K562 (cell line): ENCODE results near the gene UBXN10. TPM values are rescaled to one million over a fixed set of nuclear protein-coding genes. Genes with fewer than 3 reads are reported as not detected.

Source experiments
- ATAC-seq: fragments of 200-7000 bp; cut with Tn5 transposase; 3 replicates; pipeline ENCODE4 v1.9.1; 2020; ENCODE audit warnings: moderate library complexity
- BruUV-seq: library from RNA; stranded (reverse); fragments of 400-500 nt; replicated peaks from 2 replicates; lab custom pipeline; 2021; lab: Mats Ljungman, UMichigan
- CTCF ChIA-PET: fragments of 300-600 bp; formaldehyde crosslinking; extraction: SDS; loops from one replicate; lab custom pipeline; 2021; ENCODE audit warnings: low intra/inter-chr PET ratio; lab: Yijun Ruan, JAX
- POLR2A ChIA-PET: fragments of 300-600, 350-650 bp; sonication (Branson Sonifier 250); formaldehyde crosslinking; extraction: SDS; loops from one replicate; lab custom pipeline; 2021; ENCODE audit warnings: antibody characterized with exemption, inconsistent platforms; lab: Yijun Ruan, JAX
- DNase-seq, 4 experiments: peaks; one replicate each; pipeline versions ENCODE4 v3.0.0 to v3.0.0-alpha.2; 2011 to 2018; ENCODE audit warnings: low spot score in 3 of 4, mixed read lengths in 3 of 4; ENCODE audit errors: extremely low read depth in 1 of 4
- FAIRE-seq: peaks from 2 replicates; lab custom pipeline; 2011; peaks lifted over from hg19 to GRCh38; lab: Jason Lieb, UNC
- H2AFZ ChIP-seq: 2 replicates; pipeline ENCODE4 v1.6.0; 2011; ENCODE audit warnings: low read depth, low read length, control low read depth, inconsistent platforms
- H3K27ac ChIP-seq: fragments of 200-600 bp; 3 replicates; pipeline ENCODE4 v1.8.0; 2011; ENCODE audit warnings: low read depth, mild to moderate bottlenecking, control low read depth, inconsistent platforms, low read length, moderate library complexity, mixed read lengths; ENCODE audit errors: extremely low read depth
- H3K27me3 ChIP-seq, 2 experiments: fragments of 300-600 bp in 1 of 2; 2 replicates in 1 of 2; 3 replicates in 1 of 2; pipeline versions ENCODE4 v1.6.0 to v1.8.0; 2011; ENCODE audit warnings: inconsistent platforms in 2 of 2, low read length in 2 of 2, mild to moderate bottlenecking in 1 of 2, mixed read lengths in 1 of 2, moderate library complexity in 1 of 2; ENCODE audit not compliant: control insufficient read depth in 2 of 2, insufficient read depth in 2 of 2
- H3K36me3 ChIP-seq: fragments of 300-600 bp; 3 replicates; pipeline ENCODE4 v1.8.0; 2011; ENCODE audit warnings: mild to moderate bottlenecking, low read length, inconsistent platforms; ENCODE audit not compliant: control insufficient read depth, insufficient read depth
- H3K4me1 ChIP-seq, 2 experiments: fragments of 200-600 bp in 1 of 2; replicated peaks in 1 of 2; 2 replicates in 1 of 2; 3 replicates in 1 of 2; pipeline versions ENCODE4 v1.5.1 to v1.8.0; 2011; ENCODE audit warnings: inconsistent platforms in 2 of 2, low read length in 2 of 2, mild to moderate bottlenecking in 1 of 2, mixed read lengths in 1 of 2, moderate library complexity in 1 of 2; ENCODE audit not compliant: control insufficient read depth in 2 of 2, insufficient read depth in 2 of 2
- H3K4me2 ChIP-seq: 2 replicates; pipeline ENCODE4 v1.6.1; 2011; ENCODE audit warnings: low read length, control low read depth, inconsistent platforms, mixed read lengths; ENCODE audit not compliant: insufficient read depth
- H3K4me3 ChIP-seq: fragments of 200-600 bp; sonication (generic), shearing (Covaris generic); 2 replicates; pipeline ENCODE4 v1.5.1; 2016; ENCODE audit warnings: control low read depth, inconsistent platforms
- H3K79me2 ChIP-seq: fragments of 200-600 bp; 3 replicates; pipeline ENCODE4 v1.8.0; 2011; ENCODE audit warnings: low read length, inconsistent platforms; ENCODE audit not compliant: control insufficient read depth, insufficient read depth
- H3K9ac ChIP-seq, 2 experiments: 2 replicates each; pipeline versions ENCODE4 v1.6.0 to v1.6.1; 2011; ENCODE audit warnings: low read depth in 2 of 2, low read length in 2 of 2, control low read depth in 1 of 2, inconsistent platforms in 1 of 2, mild to moderate bottlenecking in 1 of 2, mixed read lengths in 1 of 2; ENCODE audit not compliant: insufficient read depth in 1 of 2
- H3K9me1 ChIP-seq: one replicate; pipeline ENCODE4 v1.6.0; 2011; ENCODE audit warnings: inconsistent platforms, mild to moderate bottlenecking, low read length, moderate library complexity; ENCODE audit not compliant: control insufficient read depth, insufficient read depth
- H3K9me3 ChIP-seq: replicated peaks from 2 replicates; pipeline ENCODE4 v1.5.1; 2011; ENCODE audit warnings: low read depth, low read length, inconsistent platforms; ENCODE audit not compliant: control insufficient read depth, insufficient read depth
- H4K20me1 ChIP-seq: replicated peaks from 2 replicates; pipeline ENCODE4 v1.6.1; 2011; ENCODE audit warnings: low read length, inconsistent platforms, mixed read lengths; ENCODE audit not compliant: control insufficient read depth, insufficient read depth
- CUX1 ChIP-seq: fragments of 200-800 bp; sonication (Bioruptor generic); IDR thresholded peaks from 2 replicates; pipeline ENCODE4 v1.6.1; 2016; ENCODE audit warnings: missing genetic modification characterization, missing compliant biosample characterization
- EHMT2 ChIP-seq: fragments of 450-650 bp; IDR thresholded peaks from 2 replicates; pipeline ENCODE4 v1.6.1; 2018; ENCODE audit warnings: antibody characterized with exemption
- KLF10 ChIP-seq: fragments of 250-450 bp; sonication (Bioruptor Pico); IDR thresholded peaks from 2 replicates; pipeline ENCODE4 v1.6.1; 2021; ENCODE audit warnings: matching md5 sums
- PHTF2 ChIP-seq: fragments of 250-450 bp; sonication (Bioruptor Pico); IDR thresholded peaks from 2 replicates; pipeline ENCODE4 v1.5.0; 2021; ENCODE audit warnings: mild to moderate bottlenecking
- POLR2B ChIP-seq: fragments of 450-650 bp; IDR thresholded peaks from 2 replicates; pipeline ENCODE4 v1.6.1; 2018; ENCODE audit warnings: low read depth; ENCODE audit not compliant: partially characterized antibody
- ZNF217 ChIP-seq: sonication (generic); formaldehyde crosslinking; IDR thresholded peaks from 2 replicates; pipeline ENCODE4 v1.8.0; 2022; ENCODE audit warnings: mild to moderate bottlenecking, missing genetic modification reagents
- ZNF507 ChIP-seq: conservative IDR thresholded peaks from 2 replicates; pipeline ENCODE4 v1.6.1; 2017; ENCODE audit warnings: missing genetic modification characterization, missing compliant biosample characterization
- WGBS: fragments of 100-300 bp; shearing (Covaris generic); methylation state at CpG from one replicate; pipeline ENCODE4 v1.1.6; 2016; ENCODE audit warnings: low coverage, mixed read lengths; ENCODE audit not compliant: insufficient coverage; ENCODE audit errors: missing lambda C conversion rate; 5-methylcytosine and 5-hydroxymethylcytosine counted together
- in situ Hi-C: fragments of 300-500 bp; cut with MboI; formaldehyde crosslinking; loops from 4 replicates; pipeline ENCODE4 v1.15.0; 2018; ENCODE audit warnings: inconsistent platforms, mixed read lengths
- intact Hi-C: fragments of 100-400 bp; cut with micrococcal nuclease; formaldehyde crosslinking; loops from 2 replicates; pipeline ENCODE4 v1.14.2; 2022
- polyA plus RNA-seq, 8 experiments: library from polyadenylated mRNA; depleted of rRNA in 4 of 8; stranded (reverse) in 5 of 8; unstranded in 3 of 8; fragments of >200 nt; fragmentation: Nextera tagmentation in 2 of 8; fragmentation: Illumina TruSeq in 1 of 8; extraction: Ambion mirVana in 2 of 8; extraction: Trizol in 1 of 8; gene quantifications; 2 replicates each; pipeline versions ENCODE4 v1.2.1 to v1.2.3, GENCODE V29; 2011 to 2014; ENCODE audit warnings: inconsistent platforms in 1 of 8, missing spikeins in 1 of 8
- total RNA-seq, 7 experiments: library from RNA; depleted of rRNA in 6 of 7; stranded (reverse); fragments of >200 nt in 6 of 7; fragmentation: Illumina TruSeq in 2 of 7; extraction: Trizol in 2 of 7; gene quantifications; 2 replicates each; pipeline versions ENCODE4 v1.2.1 to v1.2.3, GENCODE V29; 2011 to 2021; ENCODE audit warnings: low replicate concordance in 1 of 7

Gene UBXN10
- total and polyA plus RNA-seq, 9 of the 15 experiments (the other 6 are each of a cell fraction or from before 2014, with no cell fraction given) = 10.7 to 17.7 (median 13.6) TPM

GRCh38 chr1:20142001-20142710 lies 43.7 kb upstream of the UBXN10 start (continued):
- TF ChIP-seq CUX1 (CRISPR knock-in tag) (no peak), POLR2B (no peak)

GRCh38 chr1:20143318-20143717 lies 42.6 kb upstream of the UBXN10 start:
- Histone ChIP-seq H3K27me3 (peaks cover 6 to 77% of the 10 kb centered on the region in 2 experiments; a peak in 4 of 5 replicates), H3K79me2 (no peaks in the 10 kb centered on the region), H3K4me3 (no peak overlapping the region), H3K27ac (no peak overlapping the region), H3K36me3 (no peaks in the 10 kb centered on the region), H3K4me1 (peaks cover 0 to 3% of the 10 kb centered on the region in 2 experiments; a peak in 1 of 5 replicates), H4K20me1 (no peaks in the 10 kb centered on the region; the same call in 1 of the 2 replicates)
- no peak for FAIRE-seq
- CTCF ChIA-PET = no interaction called here
- no peak for TF ChIP-seq ZNF217
- TF ChIP-seq EHMT2 = no peak
- TF ChIP-seq PHTF2 = no peak
- TF ChIP-seq ZNF507 (tag) = no peak
- TF ChIP-seq KLF10 (CRISPR knock-in tag) = no peak
- TF ChIP-seq, all 486 proteins: peak for 0
- Histone ChIP-seq H2AFZ (no peak overlapping the region), H3K9me3 (no peaks in the 10 kb centered on the region), H3K9me1 (no peaks in the 10 kb centered on the region), H3K9ac (no peak overlapping the region), H3K4me2 (no peak overlapping the region)
- ATAC-seq (no peak), DNase-seq (no peak)
- WGBS = 0% methylated on average over 8 of the region's 8 CpGs
- POLR2A ChIA-PET = interaction anchor here (0.7 to 0.9 kb wide), 2 partner anchors 64 to 77 kb away, joined by 3 to 5 read pairs; no protein-coding TSS in a partner anchor
- BruUV-seq = no TSS peak
- in situ Hi-C loops = no loop called here
- intact Hi-C loops = no loop called here
